Measurements from ENCODE around the gene CLCA2. TPM values are rescaled to one million over a fixed set of nuclear protein-coding genes. Genes with fewer than 3 reads are reported as not detected.

Gene CLCA2
- polyA plus RNA-seq, 1 of the 3 experiments (the other 2 are of a cell fraction) = 0.02 TPM

GRCh38 chr1:86441997-86442396, 18.0 kb downstream of the CLCA2 start:
- 0% methylated on average over 1 of the region's 1 CpG for WGBS (ENCODE audit: low lambda C conversion rate)
- Histone ChIP-seq H3F3A (replicated peaks; ENCODE audit: insufficient read depth) (no peaks in the 10 kb centered on the region), H3K4me3 (ENCODE audit: low read depth in 2 of 2, low read length in 1 of 2) (no peak overlapping the region), H3K27ac (ENCODE audit: low read depth in 2 of 2, low read length in 1 of 2) (no peak overlapping the region), H3K9me2 (no peaks in the 10 kb centered on the region), H3K27me3 (ENCODE audit: insufficient read depth) (no peaks in the 10 kb centered on the region; the same call in 1 of the 2 replicates), H3K79me2 (ENCODE audit: insufficient read depth) (no peaks in the 10 kb centered on the region), H2AFZ (ENCODE audit: low read depth) (no peak overlapping the region), H3K9ac (no peak overlapping the region), H3K36me3 (replicated peaks in 1 of 2; ENCODE audit: control insufficient read depth in 1 of 2, insufficient read depth in 2 of 2, low read length in 1 of 2) (no peaks in the 10 kb centered on the region), H3K9me3 (no peaks in the 10 kb centered on the region), H4K20me1 (ENCODE audit: insufficient read depth) (no peaks in the 10 kb centered on the region), H3K4me1 (ENCODE audit: control insufficient read depth in 1 of 2, insufficient read depth in 2 of 2, low read depth in 1 of 2, low read length in 1 of 2) (no peaks in the 10 kb centered on the region), H3K4me2 (no peak overlapping the region)
- TF ChIP-seq TEAD4 (IDR thresholded peaks at IDR 0.05; ENCODE audit: borderline replicate concordance, insufficient read depth) = no peak
- no peak for TF ChIP-seq MEF2A (IDR thresholded peaks at IDR 0.05; ENCODE audit: borderline replicate concordance, low read depth)
- no peak for TF ChIP-seq JUND (IDR thresholded peaks at IDR 0.05)
- no peak for TF ChIP-seq RXRA (IDR thresholded peaks at IDR 0.05; ENCODE audit: borderline replicate concordance, low read depth)
- no peak for TF ChIP-seq NRF1 (IDR thresholded peaks at IDR 0.05; ENCODE audit: low read depth, low read length)
- TF ChIP-seq POLR2AphosphoS5 (IDR thresholded peaks at IDR 0.05; ENCODE audit: low read depth, low read length) = no peak
- TF ChIP-seq PBX3 (IDR thresholded peaks at IDR 0.05) = no peak
- no peak for TF ChIP-seq YY1 (IDR thresholded peaks at IDR 0.05; ENCODE audit: low read depth)
- TF ChIP-seq CHD2 (IDR thresholded peaks at IDR 0.05; ENCODE audit: low read length, partially characterized antibody) = no peak
- TF ChIP-seq TCF12 (IDR thresholded peaks at IDR 0.05) = no peak
- TF ChIP-seq MXI1 (IDR thresholded peaks at IDR 0.05; ENCODE audit: low read depth, low read length) = no peak
- TF ChIP-seq ELF1 (IDR thresholded peaks at IDR 0.05) = no peak
- POLR2A ChIA-PET = no interaction called here
- DNase-seq = no peak
- CTCF ChIA-PET = no interaction called here

GRCh38 chr1:86445919-86446318, 21.9 kb downstream of the CLCA2 start:
- ChIA-PET POLR2A (no interaction called here), CTCF (interaction anchor here (1.0 kb wide), 1 partner anchor 55 kb away, joined by 4 read pairs; no protein-coding TSS in a partner anchor)
- TF ChIP-seq MAX (IDR thresholded peaks at IDR 0.05; ENCODE audit: low read depth) (no peak), RFX5 (IDR thresholded peaks at IDR 0.05; ENCODE audit: low read length) (no peak)

More at GRCh38 chr1:86445919-86446318, 21.9 kb downstream of the CLCA2 start:
- Histone ChIP-seq H3K27me3 (ENCODE audit: insufficient read depth) (no peaks in the 10 kb centered on the region; the same call in 1 of the 2 replicates), H3K4me1 (ENCODE audit: control insufficient read depth in 1 of 2, insufficient read depth in 2 of 2, low read depth in 1 of 2, low read length in 1 of 2) (no peaks in the 10 kb centered on the region), H2AFZ (ENCODE audit: low read depth) (no peak overlapping the region), H3F3A (replicated peaks; ENCODE audit: insufficient read depth) (no peaks in the 10 kb centered on the region), H3K9ac (no peak overlapping the region), H3K36me3 (replicated peaks in 1 of 2; ENCODE audit: control insufficient read depth in 1 of 2, insufficient read depth in 2 of 2, low read length in 1 of 2) (no peaks in the 10 kb centered on the region), H3K4me3 (ENCODE audit: low read depth in 2 of 2, low read length in 1 of 2) (no peak overlapping the region), H3K27ac (ENCODE audit: low read depth in 2 of 2, low read length in 1 of 2) (no peak overlapping the region), H4K20me1 (ENCODE audit: insufficient read depth) (no peaks in the 10 kb centered on the region), H3K9me2 (no peaks in the 10 kb centered on the region), H3K79me2 (ENCODE audit: insufficient read depth) (no peaks in the 10 kb centered on the region), H3K9me3 (no peaks in the 10 kb centered on the region), H3K4me2 (no peak overlapping the region)
- DNase-seq = no peak
- 82% methylated on average over 1 of the region's 1 CpG for WGBS (ENCODE audit: low lambda C conversion rate)

Measured in SK-N-SH (cell line).